ENCODE data around the gene SIGMAR1.

SIGMAR1 gene

DNA sequence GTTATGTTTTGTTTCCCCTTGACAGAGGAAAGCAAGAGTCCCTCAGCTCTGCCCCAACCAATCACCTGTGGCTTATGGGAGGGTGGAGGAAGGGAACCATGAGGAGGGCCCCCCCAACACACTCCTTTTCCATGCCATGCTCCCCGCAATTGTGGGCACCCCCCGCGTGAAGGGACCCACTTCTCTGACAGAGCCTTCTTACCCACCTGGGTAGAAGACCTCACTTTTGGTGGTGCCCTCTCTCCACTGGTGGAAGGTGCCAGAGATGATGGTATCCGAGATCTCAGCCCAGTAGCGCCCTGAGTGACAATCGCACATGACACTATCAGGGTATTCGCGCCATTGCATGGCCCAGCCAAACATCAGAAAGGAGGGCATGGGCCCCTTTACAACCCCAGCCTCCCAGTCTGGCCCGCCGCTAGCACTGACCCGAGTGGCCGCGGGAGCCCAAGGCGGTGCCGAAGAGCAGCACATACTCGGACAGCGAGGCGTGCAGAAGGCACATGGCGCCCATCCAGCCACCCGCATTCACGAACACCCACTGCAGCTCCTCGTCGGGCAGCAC, 714 bp downstream of the SIGMAR1 start:
- no peak for DNase-seq (ENCODE audit: low spot score)
- TF ChIP-seq, protein P1, sequence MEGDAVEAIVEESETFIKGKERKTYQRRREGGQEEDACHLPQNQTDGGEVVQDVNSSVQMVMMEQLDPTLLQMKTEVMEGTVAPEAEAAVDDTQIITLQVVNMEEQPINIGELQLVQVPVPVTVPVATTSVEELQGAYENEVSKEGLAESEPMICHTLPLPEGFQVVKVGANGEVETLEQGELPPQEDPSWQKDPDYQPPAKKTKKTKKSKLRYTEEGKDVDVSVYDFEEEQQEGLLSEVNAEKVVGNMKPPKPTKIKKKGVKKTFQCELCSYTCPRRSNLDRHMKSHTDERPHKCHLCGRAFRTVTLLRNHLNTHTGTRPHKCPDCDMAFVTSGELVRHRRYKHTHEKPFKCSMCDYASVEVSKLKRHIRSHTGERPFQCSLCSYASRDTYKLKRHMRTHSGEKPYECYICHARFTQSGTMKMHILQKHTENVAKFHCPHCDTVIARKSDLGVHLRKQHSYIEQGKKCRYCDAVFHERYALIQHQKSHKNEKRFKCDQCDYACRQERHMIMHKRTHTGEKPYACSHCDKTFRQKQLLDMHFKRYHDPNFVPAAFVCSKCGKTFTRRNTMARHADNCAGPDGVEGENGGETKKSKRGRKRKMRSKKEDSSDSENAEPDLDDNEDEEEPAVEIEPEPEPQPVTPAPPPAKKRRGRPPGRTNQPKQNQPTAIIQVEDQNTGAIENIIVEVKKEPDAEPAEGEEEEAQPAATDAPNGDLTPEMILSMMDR (IDR thresholded peaks at IDR 0.05; ENCODE audit: extremely low read depth, missing control alignments) = no peak

DNA sequence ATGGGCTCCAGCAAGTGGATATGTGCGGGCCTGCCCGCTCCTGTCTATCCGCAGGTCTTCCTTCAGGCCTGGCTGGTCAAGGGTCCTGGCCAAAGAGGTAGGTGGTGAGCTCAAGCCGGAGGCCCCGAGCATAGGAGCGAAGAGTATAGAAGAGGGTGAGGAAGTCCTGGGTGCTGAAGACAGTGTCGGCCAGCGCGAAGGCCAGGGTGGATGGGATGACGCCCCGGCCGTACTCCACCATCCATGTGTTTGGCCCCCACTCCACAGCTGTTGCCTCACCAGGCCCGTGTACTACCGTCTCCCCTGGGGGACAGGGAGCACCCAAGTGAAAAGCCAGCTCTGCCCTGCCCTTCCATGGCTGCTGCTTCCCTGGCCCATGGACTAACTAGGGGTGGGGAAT, 2.0 kb downstream of the SIGMAR1 start:
- no peak for DNase-seq (ENCODE audit: low spot score)
- TF ChIP-seq, protein P1 (IDR thresholded peaks at IDR 0.05; ENCODE audit: extremely low read depth, missing control alignments) = no peak

DNA sequence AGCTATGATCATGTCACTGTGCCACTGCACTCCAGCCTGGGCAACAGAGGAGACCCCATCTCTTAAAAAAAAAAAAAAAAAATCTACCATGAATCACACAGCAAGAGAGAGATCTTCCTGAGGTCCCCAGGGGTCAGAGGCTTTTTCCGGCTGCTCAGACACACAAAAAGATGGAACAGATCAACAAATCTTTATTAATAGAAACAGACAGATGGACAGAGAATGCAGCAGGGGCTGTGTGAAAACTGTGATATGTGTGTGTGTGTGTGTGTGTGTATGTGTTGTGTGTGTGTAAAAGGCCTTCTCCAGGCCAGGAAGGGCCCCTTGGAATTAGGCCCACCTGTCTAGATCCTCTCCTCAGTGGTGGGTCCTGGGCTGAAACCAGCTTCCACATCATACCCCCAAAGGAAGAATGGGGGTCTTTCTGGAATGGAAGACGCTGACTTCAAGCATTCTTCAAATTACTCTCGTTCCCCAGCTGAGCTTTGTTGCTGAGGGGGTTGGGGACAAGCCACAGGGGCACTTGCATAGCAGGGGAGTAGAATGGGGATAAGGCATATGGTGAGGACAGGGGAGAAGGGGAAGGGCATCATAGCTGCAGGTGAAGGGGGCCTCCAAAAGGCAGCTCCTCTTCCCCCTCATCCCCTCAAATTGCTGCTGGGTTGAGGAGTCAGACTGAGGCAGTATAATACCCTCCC, 2.9 kb downstream of the SIGMAR1 start:
- TF ChIP-seq, protein P1 (IDR thresholded peaks at IDR 0.05; ENCODE audit: extremely low read depth, missing control alignments) = no peak
- no peak for DNase-seq (ENCODE audit: low spot score)

DNA sequence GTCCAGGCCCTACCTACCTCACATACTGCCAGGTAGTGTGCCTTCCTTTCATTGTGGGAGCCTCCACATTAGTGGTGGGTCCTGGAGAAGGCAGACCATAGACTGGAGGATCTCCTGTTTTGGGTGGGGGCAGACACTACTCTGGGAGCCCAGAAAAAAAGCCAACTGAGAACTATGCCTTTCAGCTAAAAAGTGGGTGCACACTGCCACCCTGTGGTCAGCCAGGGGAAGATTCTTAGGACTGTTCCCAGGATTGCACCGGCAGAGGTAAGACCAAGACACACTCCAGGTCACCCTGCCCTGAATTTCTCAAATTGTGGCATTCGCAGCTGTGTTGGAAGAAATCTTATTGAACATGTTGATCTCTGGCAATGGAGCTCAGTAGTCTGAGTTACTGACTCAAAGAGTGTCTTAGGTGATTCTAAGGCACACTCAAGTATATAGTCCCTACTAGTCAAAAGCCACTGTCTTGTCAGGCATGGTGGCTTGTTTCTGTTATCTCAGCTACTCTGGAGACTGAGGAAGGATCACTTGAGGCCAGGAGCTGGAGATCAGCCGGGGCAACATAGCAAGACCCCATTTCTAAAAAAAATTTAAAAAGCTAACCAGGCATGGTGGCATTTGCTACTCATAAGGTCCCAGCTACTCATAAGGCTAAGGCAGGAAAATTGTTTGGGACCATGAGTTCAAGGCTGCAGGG, 3.6 kb downstream of the SIGMAR1 start:
- TF ChIP-seq, protein P1 (IDR thresholded peaks at IDR 0.05; ENCODE audit: extremely low read depth, missing control alignments) = peak; percentile 86
- DNase-seq (ENCODE audit: low spot score) = peak; percentile 85

DNA sequence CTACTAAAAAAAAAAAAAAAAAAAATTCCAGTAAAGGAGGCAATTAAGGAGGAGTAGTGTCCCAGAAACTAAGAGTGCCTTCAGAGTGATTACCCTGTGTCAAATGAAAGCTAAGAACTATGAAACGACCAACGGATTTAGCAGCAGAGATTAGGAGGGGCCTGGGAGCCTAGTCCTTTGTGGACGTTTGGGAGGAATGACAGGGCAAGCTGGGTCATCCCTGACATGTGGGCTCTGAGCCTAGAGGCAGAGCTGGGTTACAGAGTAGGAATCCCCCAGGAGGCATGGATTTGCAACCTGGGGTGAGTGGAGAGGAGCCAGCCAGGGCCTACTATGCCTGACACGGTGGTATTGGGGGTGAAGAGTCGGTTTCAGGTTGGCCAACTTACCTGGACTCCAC, 4.4 kb downstream of the SIGMAR1 start:
- DNase-seq (ENCODE audit: low spot score) = no peak
- TF ChIP-seq, protein P1 (IDR thresholded peaks at IDR 0.05; ENCODE audit: extremely low read depth, missing control alignments) = no peak

DNA sequence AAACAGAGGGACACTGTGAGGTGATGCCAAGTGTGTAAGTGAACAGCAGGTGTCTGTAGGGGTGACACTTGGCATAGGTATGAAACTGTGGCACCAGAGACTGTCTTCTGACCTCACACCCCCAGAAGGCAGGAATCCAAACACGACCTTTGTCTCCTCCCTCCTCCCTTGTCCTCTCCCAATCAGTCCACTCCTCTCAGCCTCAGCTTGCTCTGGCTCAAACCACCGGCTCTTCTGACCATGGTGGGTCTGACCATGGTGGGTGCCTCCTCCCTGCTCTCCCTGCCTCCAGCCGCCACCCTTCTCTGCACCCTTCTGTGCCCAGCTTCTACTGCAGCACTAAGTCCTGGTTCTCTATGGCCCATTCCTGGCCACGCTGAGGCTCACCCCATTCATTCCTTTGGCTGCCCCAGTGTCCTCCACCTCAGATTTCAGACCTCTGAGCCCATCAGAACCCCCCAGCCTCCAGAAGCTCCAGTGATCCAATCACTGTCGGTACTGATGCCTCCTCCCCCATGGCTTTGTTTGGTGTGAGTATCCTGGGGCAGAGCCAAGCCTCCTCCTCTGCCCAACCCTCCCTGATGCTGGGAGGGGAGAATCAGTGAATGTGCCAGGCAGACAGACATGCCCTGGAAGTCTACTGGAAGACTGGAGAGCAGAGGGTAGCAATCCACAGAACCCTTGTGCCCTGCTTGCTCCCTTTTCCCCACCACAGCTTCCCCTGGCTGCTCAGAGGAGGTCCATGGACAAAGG, 7.0 kb downstream of the SIGMAR1 start:
- DNase-seq (ENCODE audit: low spot score) = no peak
- TF ChIP-seq, protein P1 (IDR thresholded peaks at IDR 0.05; ENCODE audit: extremely low read depth, missing control alignments) = no peak

DNA sequence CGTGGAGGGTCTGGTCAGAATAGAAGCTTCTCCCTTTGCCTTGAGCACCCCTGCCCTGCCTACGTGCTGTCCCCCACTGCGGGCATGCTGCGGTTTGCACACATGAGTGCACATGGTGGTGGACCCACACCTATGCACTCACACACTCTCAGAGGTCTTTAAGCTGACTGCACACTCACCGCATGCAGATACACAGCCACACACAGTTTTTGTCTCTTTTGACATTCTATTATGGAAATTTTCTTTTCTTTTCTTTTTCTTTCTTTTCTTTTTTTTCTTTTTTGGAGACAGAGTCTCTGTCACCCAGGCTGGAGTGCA, 8.1 kb downstream of the SIGMAR1 start:
- DNase-seq (ENCODE audit: low spot score) = no peak
- TF ChIP-seq, protein P1 (IDR thresholded peaks at IDR 0.05; ENCODE audit: extremely low read depth, missing control alignments) = no peak

Measured in GM20000 (cell line).